Endothelial cell of umbilical vein (primary cell): ENCODE measurements around the gene TAS1R2. TPM values are rescaled to one million over a fixed set of nuclear protein-coding genes. Genes with fewer than 3 reads are reported as not detected.

Experiments
- BruUV-seq: library from RNA; stranded (reverse); fragments of 400-500 nt; replicated peaks from 2 replicates; lab custom pipeline; 2021; lab: Mats Ljungman, UMichigan
- CTCF ChIA-PET: fragments of 300-600, 350-600 bp; sonication (Branson Sonifier 250); formaldehyde crosslinking; loops from one replicate; lab custom pipeline; 2021; ENCODE audit warnings: antibody characterized with exemption, inconsistent platforms; lab: Charles Lee
- POLR2A ChIA-PET: fragments of 300-600, 350-600 bp; sonication (Branson Sonifier 250); formaldehyde crosslinking; loops from one replicate; lab custom pipeline; 2021; ENCODE audit warnings: antibody characterized with exemption, inconsistent platforms; lab: Charles Lee
- DNase-seq: peaks from one replicate; pipeline ENCODE4 v3.0.0-alpha.2; 2011; ENCODE audit warnings: low read depth, low spot score
- FAIRE-seq: peaks from 2 replicates; lab custom pipeline; 2011; peaks lifted over from hg19 to GRCh38; lab: Jason Lieb, UNC
- H2AFZ ChIP-seq: 2 replicates; pipeline ENCODE4 v1.6.0; 2012; ENCODE audit warnings: low read depth, low read length, control low read depth, inconsistent platforms
- H3K27ac ChIP-seq: 2 replicates; pipeline ENCODE4 v1.5.1; 2011; ENCODE audit warnings: low read depth, mild to moderate bottlenecking, control low read depth, low read length, moderate library complexity; ENCODE audit not compliant: insufficient read depth
- H3K27me3 ChIP-seq, 2 experiments: 2 replicates each; pipeline versions ENCODE4 v1.6.0 to v1.6.1; 2011; ENCODE audit warnings: low read length in 2 of 2, mixed read lengths in 1 of 2; ENCODE audit not compliant: control insufficient read depth in 2 of 2, insufficient read depth in 2 of 2
- H3K36me3 ChIP-seq, 2 experiments: 2 replicates in 1 of 2; 3 replicates in 1 of 2; pipeline ENCODE4 v1.5.1; 2011; ENCODE audit warnings: low read length in 2 of 2, mild to moderate bottlenecking in 1 of 2, moderate library complexity in 1 of 2; ENCODE audit not compliant: control insufficient read depth in 2 of 2, insufficient read depth in 2 of 2; ENCODE audit errors: extremely low read depth in 1 of 2
- H3K4me1 ChIP-seq: 3 replicates; pipeline ENCODE4 v1.5.1; 2011; ENCODE audit warnings: mild to moderate bottlenecking, low read length; ENCODE audit not compliant: control insufficient read depth, insufficient read depth; ENCODE audit errors: extremely low read depth
- H3K4me2 ChIP-seq: 2 replicates; pipeline ENCODE4 v1.6.1; 2011; ENCODE audit warnings: low read length, control low read depth, mixed read lengths; ENCODE audit not compliant: insufficient read depth
- H3K4me3 ChIP-seq, 3 experiments: fragments of 200-600 bp in 1 of 3; sonication (generic), shearing (Covaris generic) in 1 of 3; replicated peaks in 1 of 3; 2 replicates each; pipeline ENCODE4 v1.5.1; 2011 to 2016; ENCODE audit warnings: control low read depth in 3 of 3, low read length in 3 of 3, mild to moderate bottlenecking in 2 of 3, inconsistent platforms in 1 of 3, low read depth in 1 of 3, moderate library complexity in 1 of 3; ENCODE audit not compliant: insufficient read depth in 1 of 3
- H3K79me2 ChIP-seq: 2 replicates; pipeline ENCODE4 v1.6.0; 2012; ENCODE audit warnings: low read length, inconsistent platforms; ENCODE audit not compliant: control insufficient read depth, insufficient read depth
- H3K9ac ChIP-seq: replicated peaks from 2 replicates; pipeline ENCODE3; 2011; ENCODE audit warnings: low read length, control low read depth; ENCODE audit not compliant: insufficient read depth; ENCODE audit errors: extremely low read depth
- H3K9me1 ChIP-seq: replicated peaks from 3 replicates; pipeline ENCODE4 v1.6.0; 2011; ENCODE audit warnings: mild to moderate bottlenecking, low read length; ENCODE audit not compliant: control insufficient read depth, insufficient read depth; ENCODE audit errors: extremely low read depth
- H3K9me3 ChIP-seq: replicated peaks from 2 replicates; pipeline ENCODE4 v1.5.1; 2012; ENCODE audit warnings: low read length, inconsistent platforms; ENCODE audit not compliant: control insufficient read depth, insufficient read depth
- H4K20me1 ChIP-seq: replicated peaks from 2 replicates; pipeline ENCODE3; 2011; ENCODE audit warnings: mild to moderate bottlenecking, low read length; ENCODE audit not compliant: control insufficient read depth, insufficient read depth; ENCODE audit errors: extremely low read depth
- CTCF ChIP-seq, 2 donors: IDR thresholded peaks; 1 replicate in 1 of 2; 2 replicates in 1 of 2; pipeline ENCODE4 v1.5.1; 2011; ENCODE audit warnings: low read length in 2 of 2, mild to moderate bottlenecking in 2 of 2, moderate library complexity in 2 of 2, control low read depth in 1 of 2, inconsistent platforms in 1 of 2, low read depth in 1 of 2; ENCODE audit not compliant: insufficient read depth in 1 of 2; ENCODE audit errors: extremely low read depth in 1 of 2
- EZH2 ChIP-seq: IDR thresholded peaks from 2 replicates; pipeline ENCODE4 v1.6.1; 2012; ENCODE audit warnings: borderline replicate concordance, low read depth, mild to moderate bottlenecking, moderate library complexity, low read length, inconsistent platforms; ENCODE audit not compliant: severe bottlenecking
- FOS ChIP-seq: IDR thresholded peaks from 2 replicates; pipeline ENCODE4 v1.6.1; 2011; ENCODE audit warnings: mild to moderate bottlenecking, low read length, moderate library complexity, borderline replicate concordance; ENCODE audit not compliant: insufficient read depth
- GATA2 ChIP-seq: IDR thresholded peaks from 2 replicates; pipeline ENCODE4 v1.7.0; 2011; ENCODE audit warnings: low read depth, mild to moderate bottlenecking, moderate library complexity, mixed read lengths, low read length; ENCODE audit not compliant: insufficient read length, insufficient read depth
- JUN ChIP-seq: IDR thresholded peaks from 2 replicates; pipeline ENCODE4 v1.6.1; 2011; ENCODE audit warnings: borderline replicate concordance, low read depth; ENCODE audit not compliant: insufficient read length, insufficient read depth
- MAX ChIP-seq: IDR thresholded peaks from 2 replicates; pipeline ENCODE4 v1.6.1; 2011; ENCODE audit not compliant: insufficient read depth, insufficient read length
- MYC ChIP-seq: IDR thresholded peaks from one replicate; pipeline ENCODE4 v1.6.1; 2011; ENCODE audit warnings: mild to moderate bottlenecking, low read depth, low read length
- POLR2A ChIP-seq: IDR thresholded peaks from 2 replicates; pipeline ENCODE4 v1.6.1; 2012; ENCODE audit warnings: low read depth, mild to moderate bottlenecking, control low read depth, low read length
- POLR2AphosphoS5 ChIP-seq: IDR thresholded peaks from 2 replicates; pipeline ENCODE4 v1.6.1; 2012; ENCODE audit warnings: low read depth, mild to moderate bottlenecking, control low read depth, low read length, moderate library complexity; ENCODE audit not compliant: insufficient read depth
- dilution Hi-C: fragments of 300-500 bp; cut with MboI; formaldehyde crosslinking; loops from one replicate; pipeline ENCODE4 v1.15.0; 2019; ENCODE audit warnings: low sequenced_read_pairs; ENCODE audit not compliant: extremely low pct_ligation_motif_present
- intact Hi-C: fragments of 100-400 bp; cut with micrococcal nuclease; formaldehyde crosslinking; loops from one replicate; pipeline ENCODE4 v1.10.0; 2022
- polyA plus RNA-seq, 4 experiments: library from polyadenylated mRNA; depleted of rRNA in 3 of 4; stranded (reverse) in 3 of 4; unstranded in 1 of 4; fragments of >200 nt; gene quantifications; 2 replicates each; pipeline versions ENCODE4 v1.2.1 to v1.2.3, GENCODE V29; 2011 to 2012; ENCODE audit warnings: missing spikeins in 1 of 4
- total RNA-seq: library from RNA; stranded (reverse); gene quantifications from 2 replicates; pipeline ENCODE4 v1.2.3, GENCODE V29; 2021

Gene TAS1R2
- total and polyA plus RNA-seq, 2 donors (not counting 3 experiments of a cell fraction or from before 2014, with no cell fraction given), result not detected

- no peak overlapping the region for H3K4me2 ChIP-seq
- no peak for FAIRE-seq
- no peaks in the 10 kb centered on the region for H3K79me2 ChIP-seq
- no TSS peak for BruUV-seq
- TF ChIP-seq GATA2, result no peak
- TF ChIP-seq FOS, result no peak
- no peak for TF ChIP-seq MAX
- no peak for TF ChIP-seq MYC
- no peak for TF ChIP-seq POLR2A
- no peak for TF ChIP-seq POLR2AphosphoS5
- TF ChIP-seq CTCF (IDR thresholded peaks at IDR 0.05; ENCODE audit: extremely low read depth in 1 of 2, insufficient read depth in 1 of 2, low read depth in 1 of 2, low read length in 2 of 2), result no peak
- no peak for TF ChIP-seq JUN
- no peak for TF ChIP-seq EZH2
- POLR2A ChIA-PET, result no interaction called here
- H3K9ac ChIP-seq, result no peak overlapping the region
- H3K4me3 ChIP-seq, result no peak overlapping the region
- DNase-seq, result no peak
- no peaks in the 10 kb centered on the region for H3K4me1 ChIP-seq
- no peaks in the 10 kb centered on the region for H4K20me1 ChIP-seq
- H3K36me3 ChIP-seq, result no peaks in the 10 kb centered on the region
- no peak overlapping the region for H2AFZ ChIP-seq
- intact Hi-C loops (no loop called here), dilution Hi-C loops (no loop called here)
- H3K9me3 ChIP-seq, result no peaks in the 10 kb centered on the region
- CTCF ChIA-PET, result interaction anchor here (11.0 kb wide), 1 partner anchor 220 kb away, joined by 206 read pairs; no protein-coding TSS in a partner anchor
- no peaks in the 10 kb centered on the region for H3K9me1 ChIP-seq
- peaks cover 3 to 5% of the 10 kb centered on the region in 2 experiments for H3K27me3 ChIP-seq
- H3K27ac ChIP-seq, result no peak overlapping the region
Observed at GRCh38 chr1:18816808-18817207, 42.7 kb downstream of the TAS1R2 start.
